Keratinocyte (primary cell): ENCODE data around the gene EMX2. TPM values are rescaled to one million over a fixed set of nuclear protein-coding genes. Genes with fewer than 3 reads are reported as not detected.

Experiments used
- DNase-seq: peaks from one replicate; pipeline ENCODE4 v3.0.0-alpha.2; 2011; ENCODE audit warnings: low read depth, missing footprints, low spot score
- FAIRE-seq: peaks from 2 replicates; lab custom pipeline; 2011; peaks lifted over from hg19 to GRCh38; lab: Jason Lieb, UNC
- H2AFZ ChIP-seq: 2 replicates; pipeline ENCODE4 v1.6.0; 2012; ENCODE audit warnings: low read length, control low read depth, inconsistent platforms; ENCODE audit not compliant: control insufficient read depth
- H3K27ac ChIP-seq: 2 replicates; pipeline ENCODE4 v1.5.1; 2011; ENCODE audit warnings: low read length; ENCODE audit not compliant: control insufficient read depth, insufficient read depth
- H3K27me3 ChIP-seq: 3 replicates; pipeline ENCODE4 v1.6.0; 2011; ENCODE audit warnings: low read length; ENCODE audit not compliant: control insufficient read depth, insufficient read depth; ENCODE audit errors: extremely low read depth
- H3K36me3 ChIP-seq, 2 experiments: 2 replicates in 1 of 2; 3 replicates in 1 of 2; pipeline ENCODE4 v1.5.1; 2011; ENCODE audit warnings: low read length in 2 of 2, mild to moderate bottlenecking in 1 of 2; ENCODE audit not compliant: control insufficient read depth in 2 of 2, insufficient read depth in 2 of 2; ENCODE audit errors: extremely low read depth in 1 of 2
- H3K4me1 ChIP-seq: 3 replicates; pipeline ENCODE4 v1.5.1; 2011; ENCODE audit warnings: low read length; ENCODE audit not compliant: control insufficient read depth, insufficient read depth; ENCODE audit errors: extremely low read depth
- H3K4me2 ChIP-seq: 3 replicates; pipeline ENCODE4 v1.6.0; 2011; ENCODE audit warnings: low read depth, low read length; ENCODE audit not compliant: control insufficient read depth, insufficient read depth; ENCODE audit errors: extremely low read depth
- H3K4me3 ChIP-seq, 3 experiments: fragments of 200-600 bp in 1 of 3; sonication (generic) in 1 of 3; 2 replicates in 2 of 3; 3 replicates in 1 of 3; pipeline ENCODE4 v1.5.1; 2011 to 2016; ENCODE audit warnings: low read length in 3 of 3, mild to moderate bottlenecking in 3 of 3, control low read depth in 2 of 3, inconsistent platforms in 1 of 3, low read depth in 1 of 3, mixed read lengths in 1 of 3, mixed run types in 1 of 3, moderate library complexity in 1 of 3; ENCODE audit not compliant: control insufficient read depth in 2 of 3, insufficient read depth in 2 of 3; ENCODE audit errors: extremely low read depth in 1 of 3
- H3K79me2 ChIP-seq: 2 replicates; pipeline ENCODE4 v1.6.0; 2012; ENCODE audit warnings: low read length; ENCODE audit not compliant: control insufficient read depth, insufficient read depth
- H3K9ac ChIP-seq: 3 replicates; pipeline ENCODE4 v1.6.0; 2011; ENCODE audit warnings: low read length; ENCODE audit not compliant: control insufficient read depth, insufficient read depth; ENCODE audit errors: extremely low read depth
- H3K9me1 ChIP-seq: 3 replicates; pipeline ENCODE4 v1.6.0; 2011; ENCODE audit warnings: low read length; ENCODE audit not compliant: control insufficient read depth, insufficient read depth; ENCODE audit errors: extremely low read depth
- H3K9me3 ChIP-seq: 2 replicates; pipeline ENCODE4 v1.5.1; 2012; ENCODE audit warnings: low read depth, low read length; ENCODE audit not compliant: control insufficient read depth
- H4K20me1 ChIP-seq: 3 replicates; pipeline ENCODE4 v1.6.0; 2011; ENCODE audit warnings: low read length; ENCODE audit not compliant: control insufficient read depth, insufficient read depth; ENCODE audit errors: extremely low read depth
- CTCF ChIP-seq, 3 experiments: IDR thresholded peaks in 1 of 3; conservative IDR thresholded peaks in 1 of 3; optimal IDR thresholded peaks in 1 of 3; 2 replicates in 2 of 3; 3 replicates in 1 of 3; pipeline versions ENCODE3 to v1.5.1; 2011; ENCODE audit warnings: low read length in 3 of 3, mild to moderate bottlenecking in 3 of 3, moderate library complexity in 2 of 3, control low read depth in 1 of 3, inconsistent platforms in 1 of 3; ENCODE audit not compliant: insufficient read depth in 2 of 3; ENCODE audit errors: extremely low read depth in 1 of 3
- EZH2 ChIP-seq: IDR thresholded peaks from one replicate; pipeline ENCODE4 v1.6.1; 2012; ENCODE audit warnings: inconsistent platforms, mild to moderate bottlenecking, low read length, moderate library complexity
- dilution Hi-C: fragments of 300-500 bp; cut with MboI; formaldehyde crosslinking; loops from one replicate; pipeline ENCODE4 v1.7.0; 2020; ENCODE audit warnings: low sequenced_read_pairs; ENCODE audit not compliant: extremely low pct_ligation_motif_present
- polyA plus RNA-seq, 5 experiments: library from polyadenylated mRNA; depleted of rRNA in 3 of 5; stranded (reverse) in 3 of 5; stranded (forward) in 1 of 5; unstranded in 1 of 5; fragments of >200 nt; gene quantifications; 1 replicate in 1 of 5; 2 replicates in 3 of 5; 3 replicates in 1 of 5; pipeline versions ENCODE4 v1.2.1 to v1.2.3, GENCODE V29; 2011 to 2012; ENCODE audit warnings: missing spikeins in 2 of 5, low read depth in 1 of 5, low replicate concordance in 1 of 5

EMX2 gene
- polyA plus RNA-seq, 1 donor (not counting 4 experiments of a cell fraction or from before 2014, with no cell fraction given) = 2.8 TPM

GRCh38 chr10:117531371-117532002 lies 11.1 kb upstream of the EMX2 start:
- Histone ChIP-seq H4K20me1 (no peaks in the 10 kb centered on the region), H3K36me3 (no peaks in the 10 kb centered on the region), H2AFZ (no peak overlapping the region), H3K4me2 (no peak overlapping the region), H3K79me2 (no peaks in the 10 kb centered on the region), H3K27me3 (peaks cover 8% of the 10 kb centered on the region), H3K9me3 (no peaks in the 10 kb centered on the region), H3K4me1 (no peaks in the 10 kb centered on the region), H3K27ac (no peak overlapping the region), H3K9me1 (no peaks in the 10 kb centered on the region), H3K4me3 (no peak overlapping the region), H3K9ac (no peak overlapping the region)
- dilution Hi-C loops = no loop called here
- FAIRE-seq = no peak
- no peak for DNase-seq
- no peak for TF ChIP-seq CTCF (optimal IDR thresholded peaks at IDR 0.05 in 1 of 3, IDR thresholded peaks at IDR 0.05 in 1 of 3, conservative IDR thresholded peaks at IDR 0.05 in 1 of 3; ENCODE audit: extremely low read depth in 1 of 3, insufficient read depth in 2 of 3, low read length in 3 of 3)
- no peak for TF ChIP-seq EZH2

GRCh38 chr10:117532003-117532385 lies 10.6 kb upstream of the EMX2 start:
- Histone ChIP-seq H3K36me3 (no peaks in the 10 kb centered on the region), H3K9me1 (no peaks in the 10 kb centered on the region), H3K27me3 (peaks cover 8% of the 10 kb centered on the region), H2AFZ (no peak overlapping the region), H3K9ac (no peak overlapping the region), H4K20me1 (no peaks in the 10 kb centered on the region), H3K4me1 (no peaks in the 10 kb centered on the region), H3K79me2 (no peaks in the 10 kb centered on the region), H3K9me3 (no peaks in the 10 kb centered on the region), H3K4me3 (no peak overlapping the region), H3K27ac (no peak overlapping the region), H3K4me2 (no peak overlapping the region)
- DNase-seq (no peak), FAIRE-seq (no peak)
- TF ChIP-seq CTCF (optimal IDR thresholded peaks at IDR 0.05 in 1 of 3, IDR thresholded peaks at IDR 0.05 in 1 of 3, conservative IDR thresholded peaks at IDR 0.05 in 1 of 3; ENCODE audit: extremely low read depth in 1 of 3, insufficient read depth in 2 of 3, low read length in 3 of 3) (no peak), EZH2 (no peak)
- dilution Hi-C loops = no loop called here
